PC-9 (cell line): Measurements from ENCODE around the gene CACNB4. TPM values are rescaled to one million over a fixed set of nuclear protein-coding genes. Genes with fewer than 3 reads are reported as not detected.

Source experiments
- BruUV-seq: library from RNA; stranded (reverse); fragments of 400-500 nt; replicated peaks from 2 replicates; lab custom pipeline; 2021; lab: Mats Ljungman, UMichigan
- CTCF ChIA-PET: fragments of 300-600 bp; sonication (Branson Sonifier 250); formaldehyde crosslinking; loops from one replicate; lab custom pipeline; 2022; ENCODE audit warnings: antibody characterized with exemption; lab: Charles Lee
- POLR2A ChIA-PET: fragments of 300-600 bp; sonication (Branson Sonifier 250); formaldehyde crosslinking; loops from one replicate; lab custom pipeline; 2022; ENCODE audit warnings: antibody characterized with exemption; ENCODE audit not compliant: unreplicated experiment; lab: Charles Lee
- DNase-seq, 2 experiments: peaks; one replicate each; pipeline versions ENCODE4 v3.0.0 to v3.0.0-alpha.2; 2015 to 2022; ENCODE audit warnings: mixed read lengths in 1 of 2
- H2AFZ ChIP-seq: fragments of 200-600 bp; sonication (generic); 2 replicates; pipeline ENCODE4 v1.8.1; 2017; ENCODE audit warnings: antibody characterized with exemption
- H3F3A ChIP-seq: fragments of 200-600 bp; sonication (generic); 2 replicates; pipeline ENCODE4 v1.8.1; 2017; ENCODE audit warnings: antibody characterized with exemption, mild to moderate bottlenecking, low read depth; ENCODE audit not compliant: insufficient read depth
- H3K27ac ChIP-seq: fragments of 200-600 bp; sonication (generic); 2 replicates; pipeline ENCODE4 v1.6.1; 2016; ENCODE audit warnings: mixed run types
- H3K27me3 ChIP-seq: fragments of 200-600 bp; sonication (generic); 2 replicates; pipeline ENCODE4 v1.6.1; 2016; ENCODE audit warnings: low read depth, mixed run types; ENCODE audit not compliant: insufficient read depth
- H3K36me3 ChIP-seq: fragments of 200-600 bp; sonication (generic); 2 replicates; pipeline ENCODE4 v1.6.1; 2016; ENCODE audit warnings: low read depth, mixed run types
- H3K4me1 ChIP-seq: fragments of 200-600 bp; sonication (generic); replicated peaks from 2 replicates; pipeline ENCODE4 v1.6.1; 2016; ENCODE audit warnings: mixed run types; ENCODE audit not compliant: insufficient read depth
- H3K4me2 ChIP-seq: fragments of 200-600 bp; sonication (generic); 2 replicates; pipeline ENCODE4 v1.6.1; 2017; ENCODE audit warnings: mixed run types
- H3K4me3 ChIP-seq: fragments of 200-600 bp; sonication (generic); 2 replicates; pipeline ENCODE4 v1.6.1; 2016; ENCODE audit warnings: mixed run types
- H3K79me2 ChIP-seq: fragments of 200-600 bp; sonication (generic); 2 replicates; pipeline ENCODE4 v1.6.1; 2017; ENCODE audit warnings: low read depth, mixed run types
- H3K9me2 ChIP-seq: fragments of 200-600 bp; sonication (generic); 2 replicates; pipeline ENCODE4 v1.8.1; 2017; ENCODE audit warnings: mild to moderate bottlenecking; ENCODE audit not compliant: insufficient read depth
- H3K9me3 ChIP-seq: fragments of 200-600 bp; sonication (generic); 2 replicates; pipeline ENCODE4 v1.8.1; 2016; ENCODE audit warnings: low read depth; ENCODE audit not compliant: insufficient read depth
- H4K20me1 ChIP-seq: fragments of 200-600 bp; sonication (generic); 2 replicates; pipeline ENCODE4 v1.8.1; 2017; ENCODE audit not compliant: insufficient read depth
- EZH2 ChIP-seq: fragments of 200-600 bp; sonication (generic); IDR thresholded peaks from 2 replicates; pipeline ENCODE4 v1.8.0; 2017; ENCODE audit warnings: antibody characterized with exemption, low read depth
- intact Hi-C: fragments of 100-400 bp; cut with micrococcal nuclease; formaldehyde crosslinking; loops from one replicate; pipeline ENCODE4 v1.10.0; 2022; ENCODE audit not compliant: unreplicated experiment
- total RNA-seq: library from RNA; stranded (reverse); gene quantifications from 2 replicates; pipeline ENCODE4 v1.2.3, GENCODE V29; 2021
- TF ChIP-seq, protein P1 (sequence below): fragments of 200-600 bp; sonication (generic); conservative IDR thresholded peaks from 2 replicates; pipeline ENCODE4 v1.6.1; 2017; ENCODE audit warnings: mixed run types, antibody characterized with exemption, mild to moderate bottlenecking, moderate library complexity

CACNB4 gene
- total RNA-seq, 1 experiment from 2014 or later = 0.98 TPM

DNA sequence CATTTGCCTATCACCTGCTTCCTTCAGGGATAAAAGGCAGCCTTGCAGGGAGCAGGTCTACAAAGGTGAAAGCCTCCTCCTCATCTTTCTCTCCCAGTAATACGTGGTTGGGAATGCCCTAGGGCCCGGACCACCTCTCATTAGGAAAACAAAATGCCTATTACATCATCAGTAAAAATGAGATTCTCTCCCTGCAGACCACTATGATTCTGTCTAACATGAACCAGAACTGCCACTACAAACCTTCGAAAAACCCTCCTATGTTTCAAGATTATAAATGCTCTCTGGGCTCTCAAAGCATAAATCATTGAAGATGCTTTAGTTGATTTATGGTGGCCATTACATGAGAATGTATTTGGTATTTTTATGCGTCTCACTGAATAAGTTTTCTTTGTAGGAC, 162.2 kb downstream of the CACNB4 start:
- H3F3A ChIP-seq = no peaks in the 10 kb centered on the region
- no TSS peak for BruUV-seq
- no peaks in the 10 kb centered on the region for H3K36me3 ChIP-seq
- no peak overlapping the region for H3K4me3 ChIP-seq
- H3K9me2 ChIP-seq = no peaks in the 10 kb centered on the region
- TF ChIP-seq, protein P1, sequence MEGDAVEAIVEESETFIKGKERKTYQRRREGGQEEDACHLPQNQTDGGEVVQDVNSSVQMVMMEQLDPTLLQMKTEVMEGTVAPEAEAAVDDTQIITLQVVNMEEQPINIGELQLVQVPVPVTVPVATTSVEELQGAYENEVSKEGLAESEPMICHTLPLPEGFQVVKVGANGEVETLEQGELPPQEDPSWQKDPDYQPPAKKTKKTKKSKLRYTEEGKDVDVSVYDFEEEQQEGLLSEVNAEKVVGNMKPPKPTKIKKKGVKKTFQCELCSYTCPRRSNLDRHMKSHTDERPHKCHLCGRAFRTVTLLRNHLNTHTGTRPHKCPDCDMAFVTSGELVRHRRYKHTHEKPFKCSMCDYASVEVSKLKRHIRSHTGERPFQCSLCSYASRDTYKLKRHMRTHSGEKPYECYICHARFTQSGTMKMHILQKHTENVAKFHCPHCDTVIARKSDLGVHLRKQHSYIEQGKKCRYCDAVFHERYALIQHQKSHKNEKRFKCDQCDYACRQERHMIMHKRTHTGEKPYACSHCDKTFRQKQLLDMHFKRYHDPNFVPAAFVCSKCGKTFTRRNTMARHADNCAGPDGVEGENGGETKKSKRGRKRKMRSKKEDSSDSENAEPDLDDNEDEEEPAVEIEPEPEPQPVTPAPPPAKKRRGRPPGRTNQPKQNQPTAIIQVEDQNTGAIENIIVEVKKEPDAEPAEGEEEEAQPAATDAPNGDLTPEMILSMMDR = no peak
- no peak for TF ChIP-seq EZH2
- no peaks in the 10 kb centered on the region for H3K9me3 ChIP-seq
- H4K20me1 ChIP-seq = no peaks in the 10 kb centered on the region
- H3K4me1 ChIP-seq = no peaks in the 10 kb centered on the region
- H3K27me3 ChIP-seq = 0 out of 2 replicates have a peak, but pooled peaks cover 9% of the 10 kb centered on the region
- H3K4me2 ChIP-seq = no peak overlapping the region
- no peak overlapping the region for H3K27ac ChIP-seq
- ChIA-PET POLR2A (no interaction called here), CTCF (no interaction called here)
- DNase-seq = no peak
- intact Hi-C loops = no loop called here
- no peaks in the 10 kb centered on the region for H3K79me2 ChIP-seq
- H2AFZ ChIP-seq = no peak overlapping the region

DNA sequence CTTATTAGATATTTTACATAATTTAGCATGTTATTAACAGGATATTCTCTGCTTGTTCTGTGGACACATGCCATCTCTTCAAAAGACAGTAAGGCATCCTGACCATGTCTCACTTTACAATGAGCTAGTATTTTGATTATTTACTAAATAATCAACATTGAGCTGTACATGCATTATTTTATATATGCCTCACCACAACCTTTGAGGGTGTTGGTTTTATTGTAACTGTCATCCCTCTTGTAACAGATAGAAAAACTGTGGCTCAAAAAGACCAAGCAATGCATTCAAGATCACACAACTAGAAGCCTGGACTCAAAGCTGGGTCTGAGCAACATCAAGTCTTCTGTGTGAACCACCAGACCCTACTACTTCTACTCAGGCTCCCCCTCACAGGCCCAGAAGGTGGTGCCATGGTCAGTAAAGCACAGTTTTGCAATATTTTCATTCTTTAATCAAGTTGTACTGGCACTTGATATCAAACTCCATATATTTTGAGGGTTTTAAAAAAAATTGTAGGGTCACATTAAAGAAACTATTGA, 165.5 kb downstream of the CACNB4 start:
- ChIA-PET CTCF (no interaction called here), POLR2A (no interaction called here)
- Histone ChIP-seq H4K20me1 (no peaks in the 10 kb centered on the region), H2AFZ (no peak overlapping the region), H3F3A (peaks cover under 1% of the 10 kb centered on the region; the same call in 1 of the 2 replicates), H3K79me2 (no peaks in the 10 kb centered on the region), H3K4me2 (no peak overlapping the region), H3K4me1 (no peaks in the 10 kb centered on the region; the same call in 1 of the 2 replicates), H3K27me3 (0 out of 2 replicates have a peak, but pooled peaks cover 9% of the 10 kb centered on the region), H3K27ac (no peak overlapping the region), H3K36me3 (no peaks in the 10 kb centered on the region), H3K9me2 (no peaks in the 10 kb centered on the region), H3K4me3 (no peak overlapping the region), H3K9me3 (no peaks in the 10 kb centered on the region)
- intact Hi-C loops = no loop called here
- no peak for DNase-seq
- TF ChIP-seq, protein P1 = no peak
- no peak for TF ChIP-seq EZH2
- no TSS peak for BruUV-seq

DNA sequence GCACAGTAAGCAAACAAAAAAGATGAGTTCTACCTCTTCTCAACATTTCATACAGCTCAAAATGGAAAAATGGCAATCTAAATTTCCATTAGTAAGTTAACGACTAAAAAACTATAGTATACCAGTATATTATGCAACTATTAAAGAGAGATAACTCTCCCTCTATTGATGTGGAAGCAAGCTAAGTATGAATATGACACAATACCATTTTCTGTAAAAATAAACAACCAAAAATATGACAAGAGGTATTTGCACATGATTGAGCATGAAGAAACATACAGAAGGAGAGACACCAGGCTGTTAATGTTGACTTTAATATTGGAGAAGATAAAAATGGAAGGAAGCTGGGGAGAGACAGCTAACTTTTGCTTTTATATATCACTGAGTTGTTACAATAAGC, 167.1 kb downstream of the CACNB4 start:
- Histone ChIP-seq H3K4me1 (peaks cover 7% of the 10 kb centered on the region; the same call in 1 of the 2 replicates), H3K27ac (no peak overlapping the region), H3K27me3 (0 out of 2 replicates have a peak, but pooled peaks cover 9% of the 10 kb centered on the region), H3K9me3 (no peaks in the 10 kb centered on the region), H3K36me3 (no peaks in the 10 kb centered on the region), H4K20me1 (no peaks in the 10 kb centered on the region), H3F3A (peaks cover 7% of the 10 kb centered on the region; the same call in 1 of the 2 replicates), H3K4me2 (no peak overlapping the region), H3K4me3 (no peak overlapping the region), H3K9me2 (no peaks in the 10 kb centered on the region), H3K79me2 (no peaks in the 10 kb centered on the region), H2AFZ (no peak overlapping the region)
- no TSS peak for BruUV-seq
- POLR2A ChIA-PET = no interaction called here
- no peak for TF ChIP-seq EZH2
- TF ChIP-seq, protein P1 = no peak
- intact Hi-C loops = no loop called here
- DNase-seq = no peak
- CTCF ChIA-PET = no interaction called here
